IMR-90 (cell line): Measurements from ENCODE around the gene HENMT1. TPM values are rescaled to one million over a fixed set of nuclear protein-coding genes. Genes with fewer than 3 reads are reported as not detected.
A peak's percentile ranks its signal among the peaks of the same experiment; 100 is the strongest.

ENCODE experiments used
- ATAC-seq: fragments of 200-7000 bp; cut with Tn5 transposase; 2 replicates; pipeline ENCODE4 v1.9.1; 2020; ENCODE audit warnings: low read depth, mild to moderate bottlenecking, moderate library complexity
- BruUV-seq: library from RNA; stranded (reverse); fragments of 400-500 nt; replicated peaks from 2 replicates; lab custom pipeline; 2021; lab: Mats Ljungman, UMichigan
- CTCF ChIA-PET: fragments of 300-600 bp; formaldehyde crosslinking; extraction: SDS; loops from one replicate; lab custom pipeline; 2021; ENCODE audit warnings: antibody characterized with exemption; lab: Yijun Ruan, JAX
- POLR2A ChIA-PET: fragments of 300-600 bp; sonication (Branson Sonifier 250); formaldehyde crosslinking; loops from one replicate; lab custom pipeline; 2022; ENCODE audit warnings: antibody characterized with exemption; ENCODE audit not compliant: unreplicated experiment; lab: Charles Lee
- DNase-seq: peaks from one replicate; pipeline ENCODE4 v3.0.0; 2013
- H2AFZ ChIP-seq: replicated peaks from 2 replicates; pipeline ENCODE3; 2013; ENCODE audit warnings: low read length, mild to moderate bottlenecking; ENCODE audit not compliant: poor library complexity
- H2AK5ac ChIP-seq: 2 replicates; pipeline ENCODE4 v1.6.1; 2013; ENCODE audit warnings: low read depth, low read length, inconsistent platforms
- H2AK9ac ChIP-seq: replicated peaks from 2 replicates; pipeline ENCODE3; 2013; ENCODE audit warnings: mild to moderate bottlenecking, low read depth, low read length, moderate library complexity; ENCODE audit not compliant: poor library complexity
- H2BK120ac ChIP-seq: 2 replicates; pipeline ENCODE4 v1.6.1; 2013; ENCODE audit warnings: low read depth, low read length, inconsistent platforms
- H2BK15ac ChIP-seq: 3 replicates; pipeline ENCODE4 v1.6.1; 2013; ENCODE audit warnings: low read depth, low read length, inconsistent platforms
- H2BK20ac ChIP-seq: 2 replicates; pipeline ENCODE4 v1.6.1; 2013; ENCODE audit warnings: low read depth, mild to moderate bottlenecking, inconsistent platforms, low read length, moderate library complexity
- H2BK5ac ChIP-seq: 2 replicates; pipeline ENCODE4 v1.6.1; 2013; ENCODE audit warnings: mild to moderate bottlenecking, low read depth, low read length, inconsistent platforms; ENCODE audit not compliant: poor library complexity, severe bottlenecking
- H3K14ac ChIP-seq: replicated peaks from 2 replicates; pipeline ENCODE4 v1.6.1; 2013; ENCODE audit warnings: low read depth, low read length, inconsistent platforms
- H3K18ac ChIP-seq: 2 replicates; pipeline ENCODE4 v1.6.1; 2013; ENCODE audit warnings: low read depth, low read length, control low read depth
- H3K23ac ChIP-seq: 2 replicates; pipeline ENCODE4 v1.6.1; 2013; ENCODE audit warnings: low read depth, low read length, inconsistent platforms
- H3K27ac ChIP-seq: 2 replicates; pipeline ENCODE4 v1.5.1; 2013; ENCODE audit warnings: mild to moderate bottlenecking, control low read depth, low read length; ENCODE audit not compliant: insufficient read depth
- H3K27me3 ChIP-seq: 2 replicates; pipeline ENCODE4 v1.6.1; 2013; ENCODE audit warnings: low read length; ENCODE audit not compliant: control insufficient read depth, insufficient read depth
- H3K36me3 ChIP-seq: 2 replicates; pipeline ENCODE4 v1.6.1; 2013; ENCODE audit warnings: low read length, mixed read lengths; ENCODE audit not compliant: control insufficient read depth, insufficient read depth
- H3K4ac ChIP-seq: 2 replicates; pipeline ENCODE4 v1.6.1; 2013; ENCODE audit warnings: low read depth, low read length, inconsistent platforms
- H3K4me1 ChIP-seq: 2 replicates; pipeline ENCODE4 v1.6.1; 2013; ENCODE audit warnings: low read length, mixed read lengths; ENCODE audit not compliant: control insufficient read depth, insufficient read depth
- H3K4me2 ChIP-seq: 2 replicates; pipeline ENCODE4 v1.6.1; 2013; ENCODE audit warnings: low read depth, mild to moderate bottlenecking, control low read depth, low read length, moderate library complexity
- H3K4me3 ChIP-seq: 2 replicates; pipeline ENCODE4 v1.5.1; 2013; ENCODE audit warnings: low read depth, mild to moderate bottlenecking, control low read depth, low read length, moderate library complexity; ENCODE audit not compliant: insufficient read depth
- H3K56ac ChIP-seq: 2 replicates; pipeline ENCODE4 v1.6.1; 2013; ENCODE audit warnings: low read length, inconsistent platforms; ENCODE audit not compliant: insufficient read depth; ENCODE audit errors: extremely low read depth
- H3K79me1 ChIP-seq, 2 experiments: 2 replicates each; pipeline ENCODE4 v1.6.1; 2013; ENCODE audit warnings: low read length in 2 of 2, inconsistent platforms in 1 of 2, low read depth in 1 of 2
- H3K9ac ChIP-seq: 2 replicates; pipeline ENCODE4 v1.6.1; 2013; ENCODE audit warnings: low read depth, low read length, control low read depth
- H3K9me1 ChIP-seq: 2 replicates; pipeline ENCODE4 v1.6.1; 2013; ENCODE audit warnings: low read length, inconsistent platforms; ENCODE audit not compliant: insufficient read depth
- H3K9me3 ChIP-seq: 2 replicates; pipeline ENCODE4 v1.6.1; 2013; ENCODE audit warnings: low read length; ENCODE audit not compliant: control insufficient read depth, insufficient read depth
- H4K20me1 ChIP-seq: 2 replicates; pipeline ENCODE4 v1.6.1; 2013; ENCODE audit warnings: low read length, inconsistent platforms; ENCODE audit not compliant: insufficient read depth
- H4K5ac ChIP-seq: 2 replicates; pipeline ENCODE4 v1.6.1; 2013; ENCODE audit warnings: mild to moderate bottlenecking, low read depth, low read length, control low read depth
- H4K8ac ChIP-seq, 2 experiments: 2 replicates each; pipeline ENCODE4 v1.6.1; 2013; ENCODE audit warnings: low read depth in 2 of 2, low read length in 2 of 2, control low read depth in 1 of 2, inconsistent platforms in 1 of 2
- H4K91ac ChIP-seq: 2 replicates; pipeline ENCODE4 v1.6.1; 2013; ENCODE audit warnings: low read depth, low read length, inconsistent platforms; ENCODE audit not compliant: insufficient read depth
- BHLHE40 ChIP-seq: fragments of 150-350 bp; IDR thresholded peaks from 2 replicates; pipeline ENCODE4 v1.6.1; 2016; ENCODE audit warnings: mild to moderate bottlenecking, low read depth, low read length
- CEBPB ChIP-seq: IDR thresholded peaks from 2 replicates; pipeline ENCODE4 v1.6.1; 2012; ENCODE audit warnings: low read depth, low read length, improper control_type of control experiment
- CHD1 ChIP-seq: IDR thresholded peaks from 2 replicates; pipeline ENCODE4 v1.6.1; 2012; ENCODE audit warnings: low read depth, low read length, improper control_type of control experiment
- CTCF ChIP-seq: conservative IDR thresholded peaks from 2 replicates; pipeline ENCODE4 v1.5.1; 2012; ENCODE audit warnings: mild to moderate bottlenecking, low read depth, low read length, improper control_type of control experiment
- MXI1 ChIP-seq: IDR thresholded peaks from 2 replicates; pipeline ENCODE4 v1.6.1; 2012; ENCODE audit warnings: low read depth, mild to moderate bottlenecking, low read length, moderate library complexity, borderline replicate concordance
- RAD21 ChIP-seq: IDR thresholded peaks from 2 replicates; pipeline ENCODE4 v1.6.1; 2012; ENCODE audit warnings: low read length, improper control_type of control experiment
- SMC3 ChIP-seq: fragments of 150-350 bp; IDR thresholded peaks from 2 replicates; pipeline ENCODE4 v1.6.1; 2016; ENCODE audit warnings: low read depth, mild to moderate bottlenecking, antibody characterized with exemption, low read length, moderate library complexity
- WGBS, 2 experiments: methylation state at CpG; one replicate each; pipeline versions ENCODE4 v1.1.5 to v1.1.7; 2013; ENCODE audit warnings: missing lambda C conversion rate in 2 of 2; ENCODE audit not compliant: insufficient read length in 1 of 2; ENCODE audit errors: extremely low coverage in 2 of 2; 5-methylcytosine and 5-hydroxymethylcytosine counted together
- dilution Hi-C: fragments of 300-500 bp; cut with HindIII; formaldehyde crosslinking; loops from one replicate; pipeline ENCODE4 v1.14.3; 2018; ENCODE audit warnings: low sequenced_read_pairs; ENCODE audit not compliant: unreplicated experiment
- in situ Hi-C: fragments of 300-500 bp; cut with MboI; formaldehyde crosslinking; loops from 3 replicates; pipeline ENCODE4 v1.14.3; 2019; ENCODE audit warnings: low sequenced_read_pairs, inconsistent platforms, mixed read lengths
- intact Hi-C: fragments of 100-400 bp; cut with micrococcal nuclease; formaldehyde crosslinking; loops from 2 replicates; pipeline ENCODE4 v1.10.0; 2022
- polyA plus RNA-seq, 3 experiments: library from polyadenylated mRNA; depleted of rRNA; stranded (reverse); fragments of >200 nt; gene quantifications; 2 replicates each; pipeline ENCODE4 v1.2.3, GENCODE V29; 2012; ENCODE audit warnings: low replicate concordance in 1 of 3
- total RNA-seq: library from RNA; depleted of rRNA; stranded (reverse); fragments of >200 nt; gene quantifications from 2 replicates; pipeline ENCODE4 v1.2.3, GENCODE V29; 2012

HENMT1 gene
- total and polyA plus RNA-seq, 2 of the 4 experiments (the other 2 are of a cell fraction) = 0.54 to 0.67 TPM

- ATAC-seq (peak; percentile 52), DNase-seq (peak; percentile 78)
- Histone ChIP-seq H4K5ac (peak overlapping the region; percentile 14; the same call in 1 of the 2 replicates), H2BK120ac (no peak overlapping the region), H3K9ac (peak overlapping the region; percentile 91), H3K9me1 (no peaks in the 10 kb centered on the region), H2BK20ac (no peak overlapping the region), H2BK5ac (peak overlapping the region; percentile 96), H3K9me3 (no peaks in the 10 kb centered on the region), H3K23ac (peak overlapping the region; percentile 90), H2AFZ (peak overlapping the region; percentile 99), H4K20me1 (peaks cover 31% of the 10 kb centered on the region), H4K91ac (peak overlapping the region; percentile 79), H3K36me3 (peaks cover 9% of the 10 kb centered on the region), H3K4ac (peak overlapping the region; percentile 95), H4K8ac (peak overlapping the region; percentile 62 to 71; a peak in 3 of 4 replicates), H3K18ac (no peak overlapping the region), H3K79me1 (peaks cover 13 to 23% of the 10 kb centered on the region in 2 experiments), H3K27ac (peak overlapping the region; percentile 97), H2AK5ac (peak overlapping the region; percentile 88), H3K4me2 (peak overlapping the region; percentile 91), H3K56ac (peak overlapping the region; percentile 78; the same call in 1 of the 2 replicates), H3K4me3 (peak overlapping the region; percentile 84), H3K4me1 (no peaks in the 10 kb centered on the region), H2BK15ac (no peak overlapping the region), H3K27me3 (no peaks in the 10 kb centered on the region), H3K14ac (peak overlapping the region; percentile 95), H2AK9ac (peak overlapping the region; percentile 97)
- in situ Hi-C loops = loop anchor here (5.0 to 10.0 kb wide), 2 partner anchors 54 to 202 kb away; partner anchors contain the start of gene STXBP3
- POLR2A ChIA-PET = interaction anchor here (0.6 to 1.1 kb wide), 3 partner anchors 30 to 407 kb away, joined by 3 to 4 read pairs (median 4); no protein-coding TSS in a partner anchor
- no CpG with 5 or more reads among the region's 36 CpGs for WGBS, 2 experiments
- intact Hi-C loops = loop anchor here (1.0 to 10.0 kb wide), 3 partner anchors 53 to 205 kb away; partner anchors contain the start of gene STXBP3
- CTCF ChIA-PET = interaction anchor here (1.1 to 2.0 kb wide), 3 partner anchors 15 to 204 kb away, joined by 3 to 6 read pairs (median 4); no protein-coding TSS in a partner anchor
- BruUV-seq = no TSS peak
- TF ChIP-seq CEBPB = no peak
- 0 out of 2 replicates have a peak, but pooled peaks have one; percentile 23 for TF ChIP-seq SMC3
- no peak for TF ChIP-seq BHLHE40
- peak; percentile 37 for TF ChIP-seq CTCF
- TF ChIP-seq RAD21 = peak; percentile 54; the same call in 1 of the 2 replicates
- peak; percentile 65; the same call in 1 of the 2 replicates for TF ChIP-seq MXI1
- TF ChIP-seq CHD1 = peak; percentile 6; the same call in 1 of the 2 replicates
- dilution Hi-C loops = no loop called here
Measured at GRCh38 chr1:108692724-108693655, 32.1 kb upstream of the HENMT1 start.
